Frontal cortex (tissue), 4 donors: ENCODE measurements around the gene CALHM5. TPM values are rescaled to one million over a fixed set of nuclear protein-coding genes. Genes with fewer than 3 reads are reported as not detected.
A peak's percentile ranks its signal among the peaks of the same experiment; 100 is the strongest.

Experiments used
- DNase-seq, 2 donors: peaks; one replicate each; pipeline ENCODE4 v3.0.0; 2012; ENCODE audit warnings: low spot score in 2 of 2
- FAIRE-seq: peaks from 2 replicates; lab custom pipeline; 2012; peaks lifted over from hg19 to GRCh38; lab: Jason Lieb, UNC
- total RNA-seq: library from RNA; depleted of rRNA; stranded (reverse); fragments of >200 nt; gene quantifications from one replicate; pipeline ENCODE4 v1.2.3, GENCODE V29; 2014
- donor health status: control.
- donor health status: control.
- donor health status: control.

CALHM5 gene
- total RNA-seq, 1 donor from 2014 or later, result 0.41 TPM

GRCh38 chr6:116570856-116571682, 59.6 kb downstream of the CALHM5 start, which contains the start of gene RWDD1:
Gene RWDD1, plus strand, starts transcription at chr6:116571504. Its CDS starts 79 bp downstream, at chr6:116571583.
- FAIRE-seq, result no peak
- peak; percentile 93 for DNase-seq

GRCh38 chr6:116571683-116572000, 60.2 kb downstream of the CALHM5 start:
- FAIRE-seq (no peak), DNase-seq (no peak)

DNA sequence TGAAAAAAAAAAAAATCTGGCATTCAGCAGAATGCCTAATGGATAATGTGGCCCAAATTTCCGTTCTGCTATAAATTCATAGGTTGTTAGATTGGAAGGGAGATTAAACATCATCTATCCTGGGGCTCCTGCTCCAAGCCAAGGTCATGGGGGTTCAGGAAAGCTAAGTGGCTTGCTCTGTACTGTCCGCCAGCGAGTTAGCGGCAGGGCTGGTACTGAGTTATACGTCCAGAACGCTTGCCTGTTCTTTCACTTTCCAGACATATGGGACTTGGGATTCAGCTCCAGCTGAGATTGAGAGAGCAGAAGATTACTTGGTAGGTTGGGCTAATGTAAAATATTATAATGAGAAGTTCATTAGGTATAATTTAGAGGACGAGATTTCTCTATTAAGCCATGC, 60.7 kb downstream of the CALHM5 start:
- no peak for DNase-seq
- no peak for FAIRE-seq

Other genes starting within 250 kb of the CALHM5 start
- gene TSPYL1, start 231.7 kb upstream of the CALHM5 start, total RNA-seq, result 220 TPM
- gene DSE, start 140.7 kb upstream of the CALHM5 start, total RNA-seq, result 20.4 TPM
- gene CALHM6, start 50.3 kb upstream of the CALHM5 start, total RNA-seq, result 4.5 TPM
- under 0.01 TPM for gene TRAPPC3L, start 34.0 kb downstream of the CALHM5 start, total RNA-seq
- gene CALHM4, start 42.1 kb downstream of the CALHM5 start, total RNA-seq, result not detected
- 26.5 TPM for gene RWDD1, start 59.9 kb downstream of the CALHM5 start, total RNA-seq
- 1.6 TPM for gene RSPH4A, start 104.8 kb downstream of the CALHM5 start, total RNA-seq
- 46.9 TPM for gene ZUP1, start 157.1 kb downstream of the CALHM5 start, total RNA-seq
- 52.6 TPM for gene KPNA5, start 169.6 kb downstream of the CALHM5 start, total RNA-seq